GM19397 (cell line): ENCODE measurements around the gene ELAC1.
"Not testable (repeated sequence)": the region's sequence is repeated elsewhere in the genome, so short reads cannot be mapped to it uniquely, and the experiment has no call there.

Experiments
- ATAC-seq: cut with Tn5 transposase; IDR thresholded peaks from one replicate; pipeline ENCODE4 v1.9.1; 2021; ENCODE audit warnings: mild to moderate bottlenecking, moderate library complexity; ENCODE audit not compliant: unreplicated experiment

The ELAC1 gene

GRCh38 chr18:50967714-50968661 is at the start of gene ELAC1:
Gene ELAC1, plus strand, starts transcription at chr18:50968040. Its CDS starts 6,365 bp downstream, at chr18:50974405.
- peak; percentile 98 for ATAC-seq

- no peak for ATAC-seq
These were observed 49.7 kb upstream of the ELAC1 start for GRCh38 chr18:50918153-50918552.

GRCh38 chr18:50924372-50924771 is 43.5 kb upstream of the ELAC1 start:
- no peak for ATAC-seq

GRCh38 chr18:50926521-50926920 is 41.3 kb upstream of the ELAC1 start:
- ATAC-seq = no peak

GRCh38 chr18:50928551-50928950 is 39.3 kb upstream of the ELAC1 start:
- ATAC-seq = no peak

- ATAC-seq = no peak
These were observed 34.2 kb upstream of the ELAC1 start for GRCh38 chr18:50933684-50934083.

- ATAC-seq = no peak
These were observed 33.2 kb upstream of the ELAC1 start for GRCh38 chr18:50934545-50935211.

GRCh38 chr18:50935493-50936191 is 32.2 kb upstream of the ELAC1 start:
- no peak for ATAC-seq

- ATAC-seq = no peak
These were observed 30.7 kb upstream of the ELAC1 start for GRCh38 chr18:50937183-50937582.

GRCh38 chr18:50938912-50939311 is 28.9 kb upstream of the ELAC1 start:
- no peak for ATAC-seq

GRCh38 chr18:50944245-50944932 is 23.5 kb upstream of the ELAC1 start:
- ATAC-seq = no peak

GRCh38 chr18:50945918-50946317 is 21.9 kb upstream of the ELAC1 start:
- ATAC-seq = not testable (repeated sequence)

- no peak for ATAC-seq
These were observed 19.9 kb upstream of the ELAC1 start for GRCh38 chr18:50947899-50948298.

- ATAC-seq = no peak
These were observed 18.7 kb upstream of the ELAC1 start for GRCh38 chr18:50949185-50949584.

- ATAC-seq = no peak
These were observed 17.2 kb upstream of the ELAC1 start for GRCh38 chr18:50950626-50951025.

GRCh38 chr18:50953822-50954221 is 14.0 kb upstream of the ELAC1 start:
- no peak for ATAC-seq

- ATAC-seq = no peak
These were observed 12.6 kb upstream of the ELAC1 start for GRCh38 chr18:50955253-50955652.

- ATAC-seq = no peak
These were observed 11.7 kb upstream of the ELAC1 start for GRCh38 chr18:50956116-50956515.

GRCh38 chr18:50961974-50962373 is 5.9 kb upstream of the ELAC1 start:
- no peak for ATAC-seq

GRCh38 chr18:50969448-50969847 is 1.6 kb downstream of the ELAC1 start:
- ATAC-seq = no peak

GRCh38 chr18:50970006-50970405 is 2.2 kb downstream of the ELAC1 start:
- ATAC-seq = no peak
